GM23338 (cell line): ENCODE results near the gene EHMT2. TPM values are rescaled to one million over a fixed set of nuclear protein-coding genes. Genes with fewer than 3 reads are reported as not detected.

ENCODE experiments used
- ATAC-seq: fragments of 200-7000 bp; cut with Tn5 transposase; 3 replicates; pipeline ENCODE4 v1.9.1; 2020
- DNase-seq: peaks from one replicate; pipeline ENCODE4 v3.0.0-alpha.2; 2015; ENCODE audit warnings: low spot score
- H2AFZ ChIP-seq: fragments of 200-600 bp; sonication (generic); 2 replicates; pipeline ENCODE4 v1.8.0; 2016; ENCODE audit warnings: antibody characterized with exemption, mild to moderate bottlenecking, moderate library complexity
- H3F3A ChIP-seq: fragments of 200-600 bp; sonication (generic); replicated peaks from 2 replicates; pipeline ENCODE4 v1.8.0; 2017; ENCODE audit warnings: antibody characterized with exemption, mixed run types, low read depth
- H3K27ac ChIP-seq: fragments of 200-600 bp; sonication (generic); 2 replicates; pipeline ENCODE4 v1.6.1; 2016; ENCODE audit warnings: low read depth
- H3K27me3 ChIP-seq: fragments of 200-600 bp; sonication (generic); 2 replicates; pipeline ENCODE4 v1.8.0; 2016; ENCODE audit warnings: mild to moderate bottlenecking, mixed run types, moderate library complexity; ENCODE audit not compliant: insufficient read depth
- H3K36me3 ChIP-seq: fragments of 200-600 bp; sonication (generic); 2 replicates; pipeline ENCODE4 v1.8.0; 2016; ENCODE audit warnings: mild to moderate bottlenecking; ENCODE audit not compliant: insufficient read depth
- H3K4me1 ChIP-seq: fragments of 200-600 bp; sonication (generic); 2 replicates; pipeline ENCODE4 v1.8.0; 2016; ENCODE audit warnings: mild to moderate bottlenecking, moderate library complexity; ENCODE audit not compliant: insufficient read depth
- H3K4me2 ChIP-seq: fragments of 200-600 bp; sonication (generic); 2 replicates; pipeline ENCODE4 v1.7.1; 2017; ENCODE audit warnings: mixed run types
- H3K4me3 ChIP-seq: fragments of 200-600 bp; sonication (generic); 2 replicates; pipeline ENCODE4 v1.6.1; 2016; ENCODE audit warnings: mixed run types
- H3K79me2 ChIP-seq: fragments of 200-600 bp; sonication (generic); replicated peaks from 2 replicates; pipeline ENCODE4 v1.8.0; 2017; ENCODE audit warnings: mild to moderate bottlenecking; ENCODE audit not compliant: insufficient read depth
- H3K9me2 ChIP-seq: fragments of 200-600 bp; sonication (generic); 2 replicates; pipeline ENCODE4 v1.8.0; 2017; ENCODE audit not compliant: insufficient read depth
- H4K20me1 ChIP-seq: fragments of 200-600 bp; sonication (generic); replicated peaks from 2 replicates; pipeline ENCODE4 v1.8.0; 2017; ENCODE audit warnings: mild to moderate bottlenecking; ENCODE audit not compliant: insufficient read depth
- H3K27ac Mint-ChIP-seq: 2 replicates; pipeline ENCODE4 v1.8.0; 2020; ENCODE audit warnings: inconsistent platforms, mild to moderate bottlenecking, moderate library complexity, mixed read lengths
- H3K27me3 Mint-ChIP-seq: 3 replicates; pipeline ENCODE4 v1.8.0; 2022; ENCODE audit warnings: low read depth, mild to moderate bottlenecking, moderate library complexity, mixed read lengths, inconsistent platforms; ENCODE audit not compliant: insufficient read depth, poor library complexity
- H3K36me3 Mint-ChIP-seq: 3 replicates; pipeline ENCODE4 v1.8.0; 2021; ENCODE audit warnings: low read depth, mild to moderate bottlenecking, inconsistent platforms, moderate library complexity, mixed read lengths
- H3K4me1 Mint-ChIP-seq: 3 replicates; pipeline ENCODE4 v1.8.0; 2020; ENCODE audit warnings: mild to moderate bottlenecking, inconsistent platforms, mixed read lengths
- H3K4me3 Mint-ChIP-seq: 3 replicates; pipeline ENCODE4 v1.8.0; 2021; ENCODE audit warnings: moderate library complexity, mild to moderate bottlenecking, inconsistent platforms, mixed read lengths
- H3K9me3 Mint-ChIP-seq: 3 replicates; pipeline ENCODE4 v1.8.0; 2020; ENCODE audit warnings: moderate library complexity, mild to moderate bottlenecking, inconsistent platforms, mixed read lengths
- CREB1 ChIP-seq: fragments of 250-450 bp; sonication (Bioruptor Pico); IDR thresholded peaks from 2 replicates; pipeline ENCODE4 v1.5.0; 2020; ENCODE audit warnings: low read depth, mild to moderate bottlenecking, moderate library complexity
- EZH2phosphoT487 ChIP-seq: fragments of 200-600 bp; sonication (generic); IDR thresholded peaks from one replicate; pipeline ENCODE4 v1.8.1; 2018; ENCODE audit warnings: antibody characterized with exemption; ENCODE audit not compliant: unreplicated experiment
- JUNB ChIP-seq: IDR thresholded peaks from one replicate; pipeline ENCODE4 v1.6.1; 2016; ENCODE audit warnings: antibody characterized with exemption; ENCODE audit not compliant: unreplicated experiment
- NANOG ChIP-seq: IDR thresholded peaks from 2 replicates; pipeline ENCODE4 v1.6.1; 2016; ENCODE audit warnings: antibody characterized with exemption, borderline replicate concordance
- POLR2AphosphoS5 ChIP-seq: IDR thresholded peaks from 2 replicates; pipeline ENCODE4 v1.6.1; 2016; ENCODE audit warnings: antibody characterized with exemption, low read depth
- REST ChIP-seq: IDR thresholded peaks from one replicate; pipeline ENCODE4 v1.6.1; 2018; ENCODE audit warnings: antibody characterized with exemption; ENCODE audit not compliant: unreplicated experiment
- STAT1 ChIP-seq: IDR thresholded peaks from one replicate; pipeline ENCODE4 v1.6.1; 2016; ENCODE audit warnings: antibody characterized with exemption; ENCODE audit not compliant: unreplicated experiment
- ZNF114 ChIP-seq: fragments of 250-450 bp; sonication (Bioruptor Pico); IDR thresholded peaks from 2 replicates; pipeline ENCODE4 v1.5.0; 2020; ENCODE audit warnings: mild to moderate bottlenecking, moderate library complexity
- ZNF331 ChIP-seq: fragments of 250-450 bp; sonication (Bioruptor Pico); IDR thresholded peaks from 2 replicates; pipeline ENCODE4 v1.5.0; 2020; ENCODE audit warnings: low read depth, mild to moderate bottlenecking, moderate library complexity
- polyA plus RNA-seq: library from polyadenylated mRNA; unstranded; fragments of >200 nt; fragmentation: Nextera tagmentation; extraction: Ambion mirVana; gene quantifications from 2 replicates; pipeline ENCODE4 v1.2.1, GENCODE V29; 2016
- total RNA-seq: library from RNA; depleted of rRNA; stranded (reverse); fragments of >200 nt; shearing (Covaris generic); gene quantifications from 2 replicates; pipeline ENCODE4 v1.2.3, GENCODE V29; 2014
- TF ChIP-seq, protein P1 (sequence below): IDR thresholded peaks from 2 replicates; pipeline ENCODE4 v1.6.1; 2016; ENCODE audit warnings: antibody characterized with exemption
- TF ChIP-seq, protein P2 (sequence below): fragments of 250-450 bp; sonication (Bioruptor Pico); IDR thresholded peaks from 2 replicates; pipeline ENCODE4 v1.5.0; 2020; ENCODE audit warnings: mild to moderate bottlenecking, moderate library complexity

EHMT2 gene
- total and polyA plus RNA-seq, 2 experiments from 2014 or later: 113 to 193 TPM

DNA sequence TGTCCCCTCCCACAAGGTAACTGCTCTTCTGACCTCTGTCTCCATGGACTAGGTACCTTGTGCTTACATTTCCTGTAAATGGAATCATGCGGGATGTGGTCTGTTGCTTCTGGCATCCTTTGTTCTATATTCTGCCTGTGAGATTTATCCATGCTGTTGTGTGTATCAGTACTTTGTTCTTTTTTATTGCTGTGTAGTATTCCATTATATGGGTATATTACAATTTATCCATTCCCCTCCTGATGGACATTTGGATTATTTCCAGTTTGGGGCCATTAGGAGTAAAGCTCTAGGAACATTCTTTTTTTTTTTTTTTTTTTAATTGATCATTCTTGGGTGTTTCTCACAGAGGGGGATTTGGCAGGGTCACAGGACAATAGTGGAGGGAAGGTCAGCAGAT is 33.5 kb upstream of the EHMT2 start:
- TF ChIP-seq STAT1: no peak
- TF ChIP-seq CREB1 (CRISPR knock-in tag): no peak
- TF ChIP-seq ZNF331 (CRISPR knock-in tag): no peak
- no peak for TF ChIP-seq NANOG
- ATAC-seq (no peak), DNase-seq (no peak)
- Mint-ChIP-seq H3K4me3 (no peak overlapping the region), H3K36me3 (no peaks in the 10 kb centered on the region), H3K4me1 (peaks cover 3% of the 10 kb centered on the region; the same call in 1 of the 3 replicates), H3K27ac (no peak overlapping the region), H3K9me3 (peaks cover 11% of the 10 kb centered on the region; the same call in 2 of the 3 replicates), H3K27me3 (peaks cover 12% of the 10 kb centered on the region)
- Histone ChIP-seq H3K79me2 (no peaks in the 10 kb centered on the region), H4K20me1 (no peaks in the 10 kb centered on the region), H3K36me3 (no peaks in the 10 kb centered on the region), H3K4me3 (no peak overlapping the region), H3K9me2 (peaks cover 4% of the 10 kb centered on the region; the same call in 1 of the 2 replicates), H3K27ac (no peak overlapping the region), H3K27me3 (no peaks in the 10 kb centered on the region), H3K4me2 (no peak overlapping the region), H3F3A (no peaks in the 10 kb centered on the region), H3K4me1 (no peaks in the 10 kb centered on the region), H2AFZ (no peak overlapping the region)

GRCh38 chr6:31928672-31928939 is 31.1 kb upstream of the EHMT2 start:
- no peak overlapping the region for H3K27ac Mint-ChIP-seq
- DNase-seq (no peak), ATAC-seq (no peak)
- H3K36me3 Mint-ChIP-seq: no peaks in the 10 kb centered on the region
- H4K20me1 ChIP-seq: no peaks in the 10 kb centered on the region
- H2AFZ ChIP-seq: no peak overlapping the region
- H3K9me2 ChIP-seq: peaks cover 4% of the 10 kb centered on the region; the same call in 1 of the 2 replicates
- no peak overlapping the region for H3K4me3 ChIP-seq
- H3K36me3 ChIP-seq: no peaks in the 10 kb centered on the region
- TF ChIP-seq, protein P1, sequence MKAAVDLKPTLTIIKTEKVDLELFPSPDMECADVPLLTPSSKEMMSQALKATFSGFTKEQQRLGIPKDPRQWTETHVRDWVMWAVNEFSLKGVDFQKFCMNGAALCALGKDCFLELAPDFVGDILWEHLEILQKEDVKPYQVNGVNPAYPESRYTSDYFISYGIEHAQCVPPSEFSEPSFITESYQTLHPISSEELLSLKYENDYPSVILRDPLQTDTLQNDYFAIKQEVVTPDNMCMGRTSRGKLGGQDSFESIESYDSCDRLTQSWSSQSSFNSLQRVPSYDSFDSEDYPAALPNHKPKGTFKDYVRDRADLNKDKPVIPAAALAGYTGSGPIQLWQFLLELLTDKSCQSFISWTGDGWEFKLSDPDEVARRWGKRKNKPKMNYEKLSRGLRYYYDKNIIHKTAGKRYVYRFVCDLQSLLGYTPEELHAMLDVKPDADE: no peak
- TF ChIP-seq ZNF331 (CRISPR knock-in tag) (no peak), JUNB (no peak), EZH2phosphoT487 (no peak), POLR2AphosphoS5 (no peak), NANOG (no peak), REST (no peak), CREB1 (CRISPR knock-in tag) (no peak), ZNF114 (CRISPR knock-in tag) (no peak)
- TF ChIP-seq, protein P2, sequence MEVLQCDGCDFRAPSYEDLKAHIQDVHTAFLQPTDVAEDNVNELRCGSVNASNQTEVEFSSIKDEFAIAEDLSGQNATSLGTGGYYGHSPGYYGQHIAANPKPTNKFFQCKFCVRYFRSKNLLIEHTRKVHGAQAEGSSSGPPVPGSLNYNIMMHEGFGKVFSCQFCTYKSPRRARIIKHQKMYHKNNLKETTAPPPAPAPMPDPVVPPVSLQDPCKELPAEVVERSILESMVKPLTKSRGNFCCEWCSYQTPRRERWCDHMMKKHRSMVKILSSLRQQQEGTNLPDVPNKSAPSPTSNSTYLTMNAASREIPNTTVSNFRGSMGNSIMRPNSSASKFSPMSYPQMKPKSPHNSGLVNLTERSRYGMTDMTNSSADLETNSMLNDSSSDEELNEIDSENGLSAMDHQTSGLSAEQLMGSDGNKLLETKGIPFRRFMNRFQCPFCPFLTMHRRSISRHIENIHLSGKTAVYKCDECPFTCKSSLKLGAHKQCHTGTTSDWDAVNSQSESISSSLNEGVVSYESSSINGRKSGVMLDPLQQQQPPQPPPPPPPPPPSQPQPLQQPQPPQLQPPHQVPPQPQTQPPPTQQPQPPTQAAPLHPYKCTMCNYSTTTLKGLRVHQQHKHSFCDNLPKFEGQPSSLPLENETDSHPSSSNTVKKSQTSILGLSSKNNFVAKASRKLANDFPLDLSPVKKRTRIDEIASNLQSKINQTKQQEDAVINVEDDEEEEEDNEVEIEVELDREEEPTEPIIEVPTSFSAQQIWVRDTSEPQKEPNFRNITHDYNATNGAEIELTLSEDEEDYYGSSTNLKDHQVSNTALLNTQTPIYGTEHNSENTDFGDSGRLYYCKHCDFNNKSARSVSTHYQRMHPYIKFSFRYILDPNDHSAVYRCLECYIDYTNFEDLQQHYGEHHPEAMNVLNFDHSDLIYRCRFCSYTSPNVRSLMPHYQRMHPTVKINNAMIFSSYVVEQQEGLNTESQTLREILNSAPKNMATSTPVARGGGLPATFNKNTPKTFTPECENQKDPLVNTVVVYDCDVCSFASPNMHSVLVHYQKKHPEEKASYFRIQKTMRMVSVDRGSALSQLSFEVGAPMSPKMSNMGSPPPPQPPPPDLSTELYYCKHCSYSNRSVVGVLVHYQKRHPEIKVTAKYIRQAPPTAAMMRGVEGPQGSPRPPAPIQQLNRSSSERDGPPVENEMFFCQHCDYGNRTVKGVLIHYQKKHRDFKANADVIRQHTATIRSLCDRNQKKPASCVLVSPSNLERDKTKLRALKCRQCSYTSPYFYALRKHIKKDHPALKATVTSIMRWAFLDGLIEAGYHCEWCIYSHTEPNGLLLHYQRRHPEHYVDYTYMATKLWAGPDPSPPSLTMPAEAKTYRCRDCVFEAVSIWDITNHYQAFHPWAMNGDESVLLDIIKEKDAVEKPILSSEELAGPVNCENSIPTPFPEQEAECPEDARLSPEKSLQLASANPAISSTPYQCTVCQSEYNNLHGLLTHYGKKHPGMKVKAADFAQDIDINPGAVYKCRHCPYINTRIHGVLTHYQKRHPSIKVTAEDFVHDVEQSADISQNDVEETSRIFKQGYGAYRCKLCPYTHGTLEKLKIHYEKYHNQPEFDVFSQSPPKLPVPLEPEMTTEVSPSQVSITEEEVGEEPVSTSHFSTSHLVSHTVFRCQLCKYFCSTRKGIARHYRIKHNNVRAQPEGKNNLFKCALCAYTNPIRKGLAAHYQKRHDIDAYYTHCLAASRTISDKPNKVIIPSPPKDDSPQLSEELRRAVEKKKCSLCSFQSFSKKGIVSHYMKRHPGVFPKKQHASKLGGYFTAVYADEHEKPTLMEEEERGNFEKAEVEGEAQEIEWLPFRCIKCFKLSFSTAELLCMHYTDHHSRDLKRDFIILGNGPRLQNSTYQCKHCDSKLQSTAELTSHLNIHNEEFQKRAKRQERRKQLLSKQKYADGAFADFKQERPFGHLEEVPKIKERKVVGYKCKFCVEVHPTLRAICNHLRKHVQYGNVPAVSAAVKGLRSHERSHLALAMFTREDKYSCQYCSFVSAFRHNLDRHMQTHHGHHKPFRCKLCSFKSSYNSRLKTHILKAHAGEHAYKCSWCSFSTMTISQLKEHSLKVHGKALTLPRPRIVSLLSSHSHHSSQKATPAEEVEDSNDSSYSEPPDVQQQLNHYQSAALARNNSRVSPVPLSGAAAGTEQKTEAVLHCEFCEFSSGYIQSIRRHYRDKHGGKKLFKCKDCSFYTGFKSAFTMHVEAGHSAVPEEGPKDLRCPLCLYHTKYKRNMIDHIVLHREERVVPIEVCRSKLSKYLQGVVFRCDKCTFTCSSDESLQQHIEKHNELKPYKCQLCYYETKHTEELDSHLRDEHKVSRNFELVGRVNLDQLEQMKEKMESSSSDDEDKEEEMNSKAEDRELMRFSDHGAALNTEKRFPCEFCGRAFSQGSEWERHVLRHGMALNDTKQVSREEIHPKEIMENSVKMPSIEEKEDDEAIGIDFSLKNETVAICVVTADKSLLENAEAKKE: no peak
- H3K4me2 ChIP-seq: no peak overlapping the region
- H3K27ac ChIP-seq: no peak overlapping the region
- peaks cover 10% of the 10 kb centered on the region; the same call in 2 of the 3 replicates for H3K9me3 Mint-ChIP-seq
- H3K4me1 Mint-ChIP-seq: peaks cover 3% of the 10 kb centered on the region; the same call in 1 of the 3 replicates
- no peaks in the 10 kb centered on the region for H3F3A ChIP-seq
- H3K4me1 ChIP-seq: no peaks in the 10 kb centered on the region
- H3K4me3 Mint-ChIP-seq: no peak overlapping the region
- H3K27me3 ChIP-seq: no peaks in the 10 kb centered on the region
- H3K79me2 ChIP-seq: no peaks in the 10 kb centered on the region
- H3K27me3 Mint-ChIP-seq: peaks cover 12% of the 10 kb centered on the region
